ENCODE results near the gene AP4E1. TPM values are rescaled to one million over a fixed set of nuclear protein-coding genes. Genes with fewer than 3 reads are reported as not detected.

The AP4E1 gene
- polyA plus RNA-seq, 1 donor (not counting 4 experiments of a cell fraction or from before 2014, with no cell fraction given) = 7.9 TPM

GRCh38 chr15:50883903-50884302, 24.6 kb upstream of the AP4E1 start:
- Histone ChIP-seq H3K9me3 (ENCODE audit: control insufficient read depth, low read depth, low read length) (no peaks in the 10 kb centered on the region), H3K4me1 (ENCODE audit: control insufficient read depth, extremely low read depth, insufficient read depth, low read length) (peaks cover 62% of the 10 kb centered on the region), H3K27me3 (ENCODE audit: control insufficient read depth, extremely low read depth, insufficient read depth, low read length) (no peaks in the 10 kb centered on the region), H3K4me2 (ENCODE audit: control insufficient read depth, extremely low read depth, insufficient read depth, low read depth, low read length) (peak overlapping the region; percentile 83), H3K9me1 (ENCODE audit: control insufficient read depth, extremely low read depth, insufficient read depth, low read length) (no peaks in the 10 kb centered on the region), H3K36me3 (ENCODE audit: control insufficient read depth in 2 of 2, extremely low read depth in 1 of 2, insufficient read depth in 2 of 2, low read length in 2 of 2) (no peaks in the 10 kb centered on the region), H3K4me3 (ENCODE audit: control insufficient read depth in 2 of 3, extremely low read depth in 1 of 3, insufficient read depth in 2 of 3, low read depth in 1 of 3, low read length in 3 of 3) (peak overlapping the region in 2 of 3 experiments; percentile 19 to 57), H3K9ac (ENCODE audit: control insufficient read depth, extremely low read depth, insufficient read depth, low read length) (peak overlapping the region; percentile 77), H4K20me1 (ENCODE audit: control insufficient read depth, extremely low read depth, insufficient read depth, low read length) (no peaks in the 10 kb centered on the region), H2AFZ (ENCODE audit: control insufficient read depth, low read length) (peak overlapping the region; percentile 10), H3K79me2 (ENCODE audit: control insufficient read depth, insufficient read depth, low read length) (no peaks in the 10 kb centered on the region), H3K27ac (ENCODE audit: control insufficient read depth, insufficient read depth, low read length) (peak overlapping the region; percentile 93)
- peak; percentile 79 for FAIRE-seq
- TF ChIP-seq EZH2 (IDR thresholded peaks at IDR 0.05; ENCODE audit: low read length) (no peak), CTCF (optimal IDR thresholded peaks at IDR 0.05 in 1 of 3, IDR thresholded peaks at IDR 0.05 in 1 of 3, conservative IDR thresholded peaks at IDR 0.05 in 1 of 3; ENCODE audit: extremely low read depth in 1 of 3, insufficient read depth in 2 of 3, low read length in 3 of 3) (no peak)
- dilution Hi-C loops (cut with MboI; ENCODE audit: extremely low pct_ligation_motif_present, low sequenced_read_pairs) = no loop called here
- peak; percentile 48 for DNase-seq (ENCODE audit: low read depth, low spot score)

- DNase-seq (ENCODE audit: low read depth, low spot score) = peak; percentile 55
- no peak for FAIRE-seq
- H3K27ac ChIP-seq (ENCODE audit: control insufficient read depth, insufficient read depth, low read length) = peak overlapping the region; percentile 93
- H3K27me3 ChIP-seq (ENCODE audit: control insufficient read depth, extremely low read depth, insufficient read depth, low read length) = no peaks in the 10 kb centered on the region
- H3K4me1 ChIP-seq (ENCODE audit: control insufficient read depth, extremely low read depth, insufficient read depth, low read length) = peaks cover 57% of the 10 kb centered on the region
- dilution Hi-C loops (cut with MboI; ENCODE audit: extremely low pct_ligation_motif_present, low sequenced_read_pairs) = no loop called here
- peak overlapping the region; percentile 77 for H3K9ac ChIP-seq (ENCODE audit: control insufficient read depth, extremely low read depth, insufficient read depth, low read length)
- peak overlapping the region; percentile 10 for H2AFZ ChIP-seq (ENCODE audit: control insufficient read depth, low read length)
- no peaks in the 10 kb centered on the region for H4K20me1 ChIP-seq (ENCODE audit: control insufficient read depth, extremely low read depth, insufficient read depth, low read length)
- TF ChIP-seq CTCF (optimal IDR thresholded peaks at IDR 0.05 in 1 of 3, IDR thresholded peaks at IDR 0.05 in 1 of 3, conservative IDR thresholded peaks at IDR 0.05 in 1 of 3; ENCODE audit: extremely low read depth in 1 of 3, insufficient read depth in 2 of 3, low read length in 3 of 3) (no peak), EZH2 (IDR thresholded peaks at IDR 0.05; ENCODE audit: low read length) (no peak)
- no peaks in the 10 kb centered on the region for H3K79me2 ChIP-seq (ENCODE audit: control insufficient read depth, insufficient read depth, low read length)
- no peaks in the 10 kb centered on the region for H3K36me3 ChIP-seq (ENCODE audit: control insufficient read depth in 2 of 2, extremely low read depth in 1 of 2, insufficient read depth in 2 of 2, low read length in 2 of 2)
- H3K4me2 ChIP-seq (ENCODE audit: control insufficient read depth, extremely low read depth, insufficient read depth, low read depth, low read length) = peak overlapping the region; percentile 83
- H3K9me3 ChIP-seq (ENCODE audit: control insufficient read depth, low read depth, low read length) = no peaks in the 10 kb centered on the region
- H3K4me3 ChIP-seq (ENCODE audit: control insufficient read depth in 2 of 3, extremely low read depth in 1 of 3, insufficient read depth in 2 of 3, low read depth in 1 of 3, low read length in 3 of 3) = peak overlapping the region in 2 of 3 experiments; percentile 19 to 57
- no peaks in the 10 kb centered on the region for H3K9me1 ChIP-seq (ENCODE audit: control insufficient read depth, extremely low read depth, insufficient read depth, low read length)
Measured at GRCh38 chr15:50884540-50884939, 23.9 kb upstream of the AP4E1 start.

All from keratinocyte (primary cell).